CD4-positive, alpha-beta T cell treated with Interleukin-4 for 4 hours (primary cell): Measurements from ENCODE around the gene BRD3.

Experiments used
- DNase-seq: peaks from one replicate; pipeline ENCODE4 v3.0.0-alpha.2; 2020

BRD3 gene

DNA sequence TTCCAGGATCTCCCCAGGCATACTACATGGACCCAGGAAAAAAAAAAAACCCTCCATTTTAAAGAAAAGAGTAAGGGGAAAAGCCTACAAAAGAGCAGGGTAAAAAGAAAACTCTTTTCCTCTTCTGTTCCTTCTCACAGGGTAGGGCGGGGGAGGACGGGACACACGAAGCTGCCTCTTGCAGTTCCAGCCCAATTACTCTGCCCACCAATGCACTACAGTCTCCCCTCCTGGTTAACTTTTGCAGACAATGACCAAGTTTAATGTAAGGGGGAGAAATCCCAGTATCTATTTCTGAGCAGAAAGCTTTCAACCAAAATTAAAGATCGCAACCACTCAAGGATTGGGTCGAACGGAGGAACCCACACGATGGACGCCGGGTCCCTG is 1.3 kb downstream of the BRD3 start:
- DNase-seq = no peak

DNA sequence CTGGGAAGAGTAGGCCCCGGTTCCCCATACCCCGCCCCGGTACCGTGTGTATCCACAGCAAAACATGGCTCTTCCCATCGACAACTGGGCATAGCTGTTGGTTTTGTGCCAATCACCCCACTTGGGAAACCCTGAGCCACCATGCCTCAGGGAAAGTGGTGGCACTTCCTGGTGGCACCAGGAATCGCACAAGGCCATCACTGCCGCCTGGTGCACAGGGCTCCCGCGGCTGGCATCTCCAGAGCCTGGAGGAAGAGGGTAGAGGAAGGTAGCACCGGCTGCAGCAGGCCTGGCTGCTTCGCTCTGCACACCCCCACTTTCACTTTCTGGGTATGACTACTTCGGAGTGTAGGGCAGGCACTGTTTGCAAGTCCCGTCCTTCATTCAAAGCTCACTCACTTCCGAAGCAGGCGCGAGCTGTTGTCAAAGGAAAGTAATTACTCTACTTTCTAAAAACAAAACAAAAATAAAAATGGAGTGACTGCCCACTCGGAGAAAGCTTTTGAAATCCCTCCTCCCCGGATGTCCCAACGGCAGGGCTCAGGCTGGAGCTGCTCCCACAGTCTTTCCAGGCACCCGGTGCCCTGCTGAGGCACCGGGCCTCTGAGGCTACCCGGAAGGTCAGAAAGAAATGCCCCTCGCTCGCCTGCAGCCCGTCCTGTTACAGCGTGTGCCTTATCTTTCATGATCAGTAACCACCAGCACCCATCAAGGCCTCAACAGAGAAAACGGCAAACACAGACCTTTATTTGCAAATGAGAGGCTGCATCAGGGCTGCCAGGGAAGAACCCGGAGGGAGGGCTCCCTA is 2.0 kb downstream of the BRD3 start:
- peak; percentile 68 for DNase-seq

DNA sequence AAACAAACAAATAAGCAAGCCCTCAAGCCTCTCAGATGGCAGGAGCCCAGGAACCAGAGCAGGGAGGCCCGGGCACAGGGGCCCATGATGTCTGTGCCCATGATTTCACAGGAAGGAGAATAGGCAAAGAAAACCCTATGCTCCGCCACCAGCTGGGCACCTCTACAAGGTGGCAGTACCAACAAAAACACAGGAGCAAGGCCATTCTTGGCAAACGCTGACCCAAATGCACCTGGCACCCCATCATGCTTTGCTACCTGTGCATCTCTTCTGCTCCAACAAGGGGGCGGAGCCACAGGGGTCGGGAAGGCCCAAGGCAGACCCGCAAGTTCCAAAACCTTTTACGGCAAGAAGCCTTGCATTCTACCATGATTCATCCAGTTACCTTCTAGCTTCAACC is 3.1 kb downstream of the BRD3 start:
- DNase-seq = no peak

DNA sequence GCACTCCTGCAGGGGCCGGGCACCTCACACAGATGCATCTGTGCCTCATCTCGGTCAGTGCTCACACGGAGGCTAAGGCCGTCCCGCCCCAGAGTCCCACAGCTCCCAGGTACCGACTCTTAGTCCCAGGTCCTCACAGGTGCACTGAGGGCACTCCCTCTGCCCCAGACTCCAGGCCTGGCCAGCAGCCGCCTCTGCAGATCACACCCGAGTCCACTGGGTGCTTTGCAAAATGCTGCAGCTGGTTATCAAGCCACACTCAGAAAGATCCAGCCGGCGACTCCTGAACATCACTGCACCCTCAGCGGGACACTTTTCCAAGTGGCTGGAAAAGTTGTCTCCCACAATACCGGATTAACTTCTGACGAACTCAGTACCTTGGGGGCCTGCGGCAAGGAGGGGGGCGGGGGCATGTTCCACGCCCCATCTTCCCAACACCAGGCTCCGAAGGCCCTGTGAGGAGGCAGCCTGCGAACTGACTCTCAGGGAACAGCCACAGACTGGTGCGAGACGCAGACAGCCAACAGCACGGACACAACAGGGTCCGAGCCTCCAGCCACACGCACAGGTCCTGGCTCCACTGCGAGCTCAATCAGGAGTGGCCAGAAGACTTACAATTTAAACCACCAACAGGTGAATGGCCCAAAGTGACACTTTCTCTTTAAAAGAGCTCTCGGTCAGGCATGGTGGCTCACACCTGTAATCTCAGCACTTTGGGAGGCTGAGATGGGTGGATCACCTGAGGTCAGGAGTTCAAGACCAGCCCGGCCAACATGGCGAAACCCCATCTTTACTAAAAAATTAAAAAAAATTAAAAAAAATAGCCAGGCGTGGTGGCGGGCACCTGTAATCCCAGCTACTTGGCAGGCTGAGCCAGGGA is 4.0 kb downstream of the BRD3 start:
- DNase-seq = no peak

DNA sequence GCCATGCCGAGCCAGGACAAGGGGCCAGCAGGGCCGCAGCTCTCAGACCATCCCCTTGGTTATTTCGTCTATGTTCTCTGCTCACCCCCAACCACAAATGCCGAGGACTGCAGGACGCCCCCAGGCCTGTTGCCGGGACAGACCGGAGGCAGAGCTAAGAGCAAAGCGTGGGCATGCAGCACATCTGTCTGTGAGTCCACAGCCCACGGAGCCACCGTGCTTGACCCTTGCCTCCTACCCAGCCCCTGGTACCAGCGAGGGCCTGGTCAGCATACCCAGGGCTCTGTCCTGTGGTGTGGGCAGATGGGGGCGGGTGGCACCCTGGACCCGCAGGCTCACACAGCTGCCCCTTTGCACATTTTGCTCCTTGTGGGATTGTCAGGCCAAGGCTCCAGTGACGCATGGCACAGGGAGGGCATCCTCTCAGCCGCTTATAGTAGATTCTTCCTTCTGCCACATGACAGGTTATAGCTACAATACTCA is 4.7 kb downstream of the BRD3 start:
- DNase-seq = no peak

DNA sequence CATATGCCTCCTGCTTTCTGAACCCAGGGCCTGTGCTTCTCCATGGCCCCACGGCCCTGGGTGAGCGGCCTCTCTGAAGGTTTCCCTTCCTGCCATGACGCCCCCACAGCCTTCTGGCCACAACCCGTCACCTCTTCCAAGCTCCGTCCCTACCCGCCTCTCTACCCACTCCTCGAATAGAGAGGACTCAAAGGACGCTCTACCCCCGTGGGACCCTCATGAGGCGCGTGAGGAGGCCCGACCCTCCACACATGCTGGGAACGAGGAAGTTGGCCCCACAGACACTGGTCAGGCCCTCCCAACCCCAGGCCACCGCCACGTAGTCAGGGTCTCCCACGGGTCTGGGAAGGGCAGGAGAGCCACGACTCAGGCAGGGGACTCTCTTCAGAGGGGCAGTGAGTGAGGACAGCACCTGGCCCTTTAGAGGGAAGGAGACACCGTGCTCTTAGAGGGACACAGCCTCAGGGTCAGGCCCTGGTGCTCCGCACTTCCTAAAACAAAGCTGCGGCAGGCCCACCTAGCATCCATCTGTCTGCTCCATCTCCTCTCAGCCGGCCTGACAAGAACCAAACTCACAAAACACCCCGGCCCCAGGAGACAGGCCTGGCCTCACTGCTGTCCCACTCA is 5.3 kb downstream of the BRD3 start:
- no peak for DNase-seq

DNA sequence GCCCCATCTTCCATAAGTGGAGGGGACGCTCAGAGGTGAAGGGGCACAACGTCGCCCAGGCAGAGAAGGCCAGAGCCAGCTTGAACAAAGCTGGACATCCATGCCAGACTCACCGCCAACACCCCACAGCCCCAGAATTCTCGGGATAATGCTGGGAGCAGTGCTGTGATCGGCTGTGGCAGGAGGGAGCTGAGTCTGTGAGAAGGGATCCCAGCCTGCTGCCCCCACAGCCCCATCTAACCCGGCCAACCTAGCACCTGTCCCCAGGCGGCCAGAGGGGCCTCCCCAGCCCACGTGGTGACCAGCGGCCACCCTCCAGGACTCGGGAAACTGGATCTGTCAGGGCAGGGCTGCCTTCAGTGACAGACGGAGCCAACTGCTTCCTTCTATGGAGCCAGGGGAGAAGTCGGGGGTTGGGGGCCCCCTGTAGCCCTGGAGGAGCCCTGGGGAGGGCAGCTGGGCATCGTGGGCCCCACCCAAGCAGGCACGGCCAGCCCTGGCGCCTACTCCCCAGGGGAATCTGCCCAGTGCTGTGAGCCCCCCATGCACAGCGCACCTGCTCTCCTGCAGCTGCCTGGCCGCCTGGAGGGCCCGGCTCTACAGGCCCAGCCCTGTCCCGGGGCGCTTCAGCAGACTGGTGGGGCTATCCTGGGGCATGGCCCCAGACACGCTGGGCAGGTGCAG is 6.0 kb downstream of the BRD3 start:
- no peak for DNase-seq

DNA sequence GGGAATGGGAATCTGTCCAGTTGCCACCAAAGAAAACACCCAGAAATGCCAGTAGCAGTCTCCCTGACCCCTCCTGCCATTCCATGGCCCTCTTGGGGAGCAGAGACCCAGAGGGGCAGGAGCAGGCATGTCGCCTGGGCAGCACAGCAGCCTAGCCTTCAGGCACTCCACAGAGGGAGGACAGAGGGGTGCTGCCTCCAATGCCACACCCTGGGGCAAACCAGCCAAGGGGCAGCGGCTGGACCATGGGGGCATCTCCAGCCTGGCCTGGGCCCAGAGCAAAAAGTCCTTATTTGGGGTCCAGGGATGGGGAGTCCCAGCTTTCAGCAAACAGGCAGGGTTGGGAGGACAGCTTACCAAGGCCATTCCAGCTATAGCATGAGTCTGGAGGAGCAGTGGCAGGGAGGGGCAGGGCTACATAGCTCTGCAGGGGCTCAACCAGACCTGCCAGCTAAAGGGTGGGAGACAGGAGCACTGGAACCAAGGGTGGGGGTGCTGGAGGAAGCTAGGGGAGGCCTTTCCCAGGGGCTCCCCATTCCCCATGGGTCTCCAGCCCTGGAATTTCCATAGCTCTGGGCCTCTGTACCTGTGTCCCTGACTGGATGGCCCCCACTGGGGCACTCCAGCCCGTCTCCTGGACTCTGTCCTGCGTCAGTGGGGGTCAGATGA is 6.7 kb downstream of the BRD3 start:
- no peak for DNase-seq

DNA sequence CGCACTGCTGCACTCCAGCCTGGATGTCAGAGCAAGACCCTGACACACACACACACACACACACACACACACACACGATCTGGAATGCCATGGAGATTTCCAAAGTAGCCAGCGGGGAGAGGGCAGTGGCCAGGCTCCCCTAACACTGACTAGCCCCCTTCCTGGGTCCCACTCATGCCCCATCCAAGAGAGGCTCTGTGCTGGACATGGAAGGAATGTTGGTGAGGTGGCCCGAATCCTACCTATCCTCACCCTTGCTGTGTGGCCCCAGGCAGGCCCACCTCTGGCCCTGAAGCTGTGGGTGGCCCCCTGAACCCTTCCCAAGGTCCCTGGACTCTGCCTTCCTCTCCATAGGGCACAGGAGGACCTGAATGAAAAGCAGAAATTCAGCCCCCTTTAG is 7.3 kb downstream of the BRD3 start:
- DNase-seq = no peak

DNA sequence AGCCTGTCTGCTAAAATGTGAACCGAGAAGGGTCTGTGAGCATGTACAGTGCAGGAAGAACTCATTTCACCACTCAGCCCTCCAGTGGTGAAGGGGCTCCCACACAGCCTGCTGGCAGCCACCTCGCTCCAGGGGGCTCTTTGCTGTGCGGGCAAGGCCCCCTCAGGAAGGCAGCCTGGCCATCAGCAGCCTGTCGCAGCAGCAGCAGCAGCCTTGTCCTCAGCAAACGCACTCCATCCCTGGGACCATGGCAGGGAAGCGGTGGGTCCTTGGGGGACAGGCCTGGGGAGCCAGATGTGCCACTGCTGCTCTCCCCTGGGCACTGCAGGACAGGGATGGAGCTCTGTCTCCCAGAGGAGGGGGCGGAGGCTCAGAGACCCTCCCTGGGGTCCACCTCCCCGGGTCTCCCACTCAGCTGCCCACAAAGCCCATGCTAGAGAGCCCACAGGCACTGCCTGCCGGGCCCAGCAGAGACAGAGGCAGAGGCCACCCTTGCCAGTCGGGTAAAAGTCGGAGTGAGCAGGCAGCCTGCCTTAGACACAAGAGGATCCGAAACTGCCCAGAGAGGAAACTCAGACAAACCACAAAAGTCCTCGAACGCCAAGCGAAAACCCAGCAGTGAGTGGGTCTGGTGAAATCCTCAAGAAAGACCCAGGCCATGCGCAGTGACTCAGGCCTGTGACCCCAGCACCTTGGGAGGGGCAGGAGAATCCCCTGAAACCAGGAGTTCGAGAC is 8.0 kb downstream of the BRD3 start:
- peak; percentile 8 for DNase-seq

DNA sequence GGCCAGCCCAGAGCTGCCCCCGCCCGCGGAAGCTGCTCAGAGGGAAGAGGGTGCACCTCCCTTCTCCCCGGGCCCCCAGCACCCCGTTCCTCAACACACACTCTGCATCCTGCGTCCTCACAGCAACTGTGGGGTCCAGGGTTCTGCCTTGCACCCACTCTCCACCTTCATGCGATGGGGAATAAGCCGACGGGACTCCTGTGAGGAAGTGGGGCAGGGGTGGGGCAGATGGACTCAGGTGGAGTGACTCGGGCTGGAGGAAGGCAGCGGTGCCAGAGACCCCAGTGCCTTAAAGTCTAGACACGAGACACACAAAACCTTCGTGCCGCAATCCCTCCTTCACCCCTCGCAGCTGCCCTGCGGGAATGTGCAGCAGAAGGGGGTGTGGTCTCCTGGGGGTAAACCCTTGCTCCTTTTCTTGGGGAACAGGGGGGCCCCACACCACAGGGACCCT is 8.6 kb downstream of the BRD3 start:
- DNase-seq = no peak

DNA sequence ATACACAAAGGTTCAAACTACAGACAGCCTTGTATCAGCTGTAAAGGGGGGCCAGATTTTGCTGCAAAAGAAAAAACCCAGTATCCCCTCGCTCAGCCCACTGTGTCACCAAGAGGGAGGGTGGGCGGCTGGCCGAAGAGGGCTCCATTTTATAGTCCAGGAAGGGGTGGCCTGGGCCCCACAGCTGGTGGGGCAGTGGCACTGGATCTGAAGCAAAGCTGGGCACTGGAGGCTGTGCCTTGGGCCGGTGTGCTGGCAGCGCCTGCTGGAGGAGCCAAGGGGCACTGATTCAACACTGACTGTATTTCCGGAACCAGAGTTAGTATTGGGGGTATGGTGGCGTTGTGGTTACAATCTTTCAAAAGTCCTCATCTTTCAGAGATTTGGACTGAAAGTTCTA is 9.1 kb downstream of the BRD3 start:
- no peak for DNase-seq

DNA sequence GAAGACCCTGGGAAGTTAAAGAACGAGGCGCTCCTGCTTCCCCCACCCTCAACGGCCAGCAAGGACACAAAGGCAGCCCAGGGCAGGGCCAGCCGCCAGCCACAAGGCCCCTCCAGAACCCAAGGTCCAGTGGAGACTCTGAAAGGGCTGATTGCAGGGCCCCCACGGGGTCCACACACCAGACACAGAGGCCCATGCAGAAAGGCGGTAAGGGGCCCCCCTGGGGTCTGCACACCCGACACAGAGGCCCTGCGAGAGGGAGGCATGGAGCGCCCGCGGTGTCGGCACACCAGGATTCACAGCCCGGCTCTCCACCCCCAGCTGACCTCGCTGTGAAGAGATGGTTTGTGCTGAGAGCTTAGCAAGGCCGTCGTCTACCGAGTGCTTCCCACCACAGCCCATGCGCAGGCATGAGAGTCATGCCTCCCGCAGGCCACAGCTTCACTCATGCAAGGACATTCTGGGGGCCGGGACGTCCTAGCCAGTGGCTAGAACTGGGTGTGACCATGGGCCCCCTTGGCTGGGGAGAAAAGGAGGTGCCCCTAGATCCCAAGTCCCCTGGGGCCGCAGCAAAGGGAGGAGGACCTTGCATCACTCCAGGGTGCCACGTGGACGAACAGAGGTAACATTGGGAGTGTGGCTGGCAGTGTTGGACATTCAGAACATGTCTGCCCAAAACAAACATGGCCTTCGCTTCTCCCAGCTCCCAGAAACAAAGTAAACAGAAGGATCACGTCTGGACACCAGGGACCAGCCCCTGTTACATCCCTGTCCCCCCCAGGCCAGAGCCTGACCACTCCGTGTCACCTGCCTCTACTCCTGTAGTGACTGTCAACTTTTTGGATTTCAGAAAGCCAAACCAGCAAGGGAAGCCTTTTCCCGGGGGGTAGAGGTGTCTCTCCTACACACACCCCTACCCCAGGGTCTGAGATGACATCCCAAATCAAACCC is 9.8 kb downstream of the BRD3 start:
- DNase-seq = no peak

DNA sequence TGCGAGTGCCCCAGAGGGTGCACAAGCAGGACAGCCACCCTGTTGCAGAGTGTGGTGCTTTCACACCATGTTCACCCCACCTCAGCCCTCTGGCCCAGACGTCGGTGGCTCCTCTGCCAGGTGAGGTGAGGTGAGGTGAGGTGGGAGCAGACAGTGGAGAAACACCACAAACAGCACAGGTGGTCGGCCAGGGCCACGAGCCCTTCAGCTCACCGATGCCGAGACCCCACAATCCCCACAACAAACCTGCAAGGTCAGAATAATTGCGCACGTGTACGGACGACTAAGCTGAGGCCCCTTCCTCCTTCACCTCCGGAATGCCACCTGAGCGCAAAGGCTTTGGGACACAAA is 10.5 kb downstream of the BRD3 start:
- no peak for DNase-seq

DNA sequence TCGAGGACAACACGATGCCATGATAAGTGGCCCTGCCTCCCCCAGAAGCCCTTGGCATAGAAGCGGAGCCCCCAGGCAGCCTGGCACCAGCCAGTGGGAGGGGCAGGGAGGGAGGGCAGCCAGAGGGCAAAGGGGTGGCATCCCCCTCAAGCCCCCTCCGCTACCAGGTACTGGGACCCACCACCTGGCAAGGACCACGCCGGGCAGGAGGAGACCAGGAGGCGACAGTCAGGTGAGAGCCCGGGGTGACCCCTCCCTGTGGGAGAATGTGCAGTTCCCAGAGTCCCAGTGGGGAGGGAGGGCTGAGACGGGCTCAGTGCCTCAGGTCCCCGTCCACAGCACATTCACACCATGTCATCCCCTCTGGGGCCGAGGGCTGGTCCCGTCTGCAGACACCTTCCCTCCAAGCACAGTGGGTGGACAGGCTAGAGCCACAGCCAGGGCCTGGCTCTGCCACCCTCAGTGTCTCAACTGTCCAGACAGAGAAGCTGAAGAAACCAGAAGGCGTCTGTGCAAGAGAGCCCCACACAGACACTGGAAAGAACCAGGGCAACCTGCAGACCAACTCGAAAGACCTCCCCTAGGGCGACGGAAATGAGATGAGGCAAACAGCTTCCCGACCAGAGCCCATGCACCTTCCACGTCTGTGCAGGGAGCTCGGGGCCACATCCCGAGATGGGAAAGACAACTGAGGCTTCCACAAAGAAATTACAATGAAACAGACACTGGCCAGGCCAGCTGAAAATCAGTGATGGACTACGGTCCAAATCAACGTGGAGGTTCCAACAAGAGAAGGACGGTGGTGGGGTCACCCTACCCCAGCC is 11.1 kb downstream of the BRD3 start:
- DNase-seq = no peak

DNA sequence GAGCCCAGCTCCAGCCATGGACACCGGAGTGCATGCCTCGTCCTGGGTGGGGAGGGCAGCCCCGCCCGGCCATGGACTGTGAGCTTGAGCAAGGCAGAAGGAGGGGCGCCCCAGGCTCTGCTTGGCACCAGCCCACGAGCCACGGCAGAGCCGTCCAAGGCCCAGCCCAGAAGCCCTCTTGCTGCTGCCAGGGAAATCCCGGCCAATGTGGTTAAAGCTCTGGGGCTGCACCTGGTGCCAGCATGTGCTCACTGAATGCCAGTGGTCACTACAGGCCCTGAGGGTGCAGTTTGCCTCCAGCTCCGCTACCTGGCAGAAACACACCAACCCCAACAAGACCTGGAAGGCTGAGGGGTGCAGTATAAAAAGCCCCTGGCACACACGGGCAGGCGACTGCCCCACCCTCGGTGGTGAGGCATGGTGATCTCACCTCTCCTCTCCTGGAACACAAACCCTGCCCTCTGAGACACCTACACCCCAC is 11.8 kb downstream of the BRD3 start:
- no peak for DNase-seq

DNA sequence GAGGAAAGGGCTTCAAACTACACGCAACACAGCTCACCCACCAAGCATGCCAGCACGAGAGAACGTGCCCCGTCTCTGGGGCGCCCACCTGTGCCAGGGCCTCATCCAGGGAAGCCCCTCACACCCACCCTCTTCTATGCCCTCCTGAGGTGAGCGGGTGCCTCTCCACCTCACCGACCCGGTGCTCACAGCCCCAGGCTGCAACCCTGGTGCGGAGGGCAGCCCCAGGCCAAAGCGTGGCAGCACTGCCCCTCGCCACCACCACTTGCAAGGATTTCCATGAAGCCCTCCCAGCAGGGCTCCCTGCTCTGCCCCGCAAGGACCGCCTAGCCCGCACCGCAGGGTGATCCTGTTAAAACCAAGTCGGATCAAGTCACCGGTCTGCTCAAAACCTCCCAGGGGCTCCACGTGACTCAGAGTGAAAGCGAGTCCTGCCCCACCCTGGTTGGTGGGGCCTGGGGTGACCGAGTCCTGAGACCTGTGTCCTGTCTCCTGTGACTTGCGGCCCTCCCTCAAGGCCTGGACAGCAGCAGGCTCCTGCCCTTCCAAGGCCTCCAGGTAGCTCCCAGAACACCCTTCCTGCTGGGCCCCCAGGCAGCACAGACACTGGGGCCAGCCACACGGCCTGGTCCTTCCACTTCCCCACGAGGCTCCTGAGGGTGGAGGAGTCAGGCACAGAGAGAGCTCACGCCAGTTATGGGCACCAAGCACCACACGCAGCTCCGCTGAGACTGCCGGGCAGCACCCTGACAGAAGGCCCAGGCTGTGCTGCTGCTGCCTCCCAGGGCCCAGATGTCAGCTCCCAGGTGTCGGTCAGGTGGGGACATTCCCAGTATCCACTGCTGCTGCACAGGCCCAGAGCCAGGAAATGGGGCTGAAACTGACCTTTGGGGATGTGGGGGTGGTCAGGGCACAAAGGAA is 12.7 kb downstream of the BRD3 start:
- DNase-seq = no peak
